A673 (cell line): ENCODE measurements around the gene CLEC3A.

Experiments
- CTCF ChIP-seq: fragments of 300-800, 200-600 bp; sonication (generic); conservative IDR thresholded peaks from 2 replicates; pipeline ENCODE4 v1.5.1; 2017; ENCODE audit warnings: low read depth, mild to moderate bottlenecking, antibody characterized with exemption, low read length, moderate library complexity, mixed read lengths
- EZH2 ChIP-seq: fragments of 200-600 bp; sonication (generic); IDR thresholded peaks from 2 replicates; pipeline ENCODE4 v1.6.1; 2017; ENCODE audit warnings: borderline replicate concordance, low read depth, mild to moderate bottlenecking, mixed read lengths, antibody characterized with exemption, low read length; ENCODE audit not compliant: poor library complexity, severe bottlenecking

DNA sequence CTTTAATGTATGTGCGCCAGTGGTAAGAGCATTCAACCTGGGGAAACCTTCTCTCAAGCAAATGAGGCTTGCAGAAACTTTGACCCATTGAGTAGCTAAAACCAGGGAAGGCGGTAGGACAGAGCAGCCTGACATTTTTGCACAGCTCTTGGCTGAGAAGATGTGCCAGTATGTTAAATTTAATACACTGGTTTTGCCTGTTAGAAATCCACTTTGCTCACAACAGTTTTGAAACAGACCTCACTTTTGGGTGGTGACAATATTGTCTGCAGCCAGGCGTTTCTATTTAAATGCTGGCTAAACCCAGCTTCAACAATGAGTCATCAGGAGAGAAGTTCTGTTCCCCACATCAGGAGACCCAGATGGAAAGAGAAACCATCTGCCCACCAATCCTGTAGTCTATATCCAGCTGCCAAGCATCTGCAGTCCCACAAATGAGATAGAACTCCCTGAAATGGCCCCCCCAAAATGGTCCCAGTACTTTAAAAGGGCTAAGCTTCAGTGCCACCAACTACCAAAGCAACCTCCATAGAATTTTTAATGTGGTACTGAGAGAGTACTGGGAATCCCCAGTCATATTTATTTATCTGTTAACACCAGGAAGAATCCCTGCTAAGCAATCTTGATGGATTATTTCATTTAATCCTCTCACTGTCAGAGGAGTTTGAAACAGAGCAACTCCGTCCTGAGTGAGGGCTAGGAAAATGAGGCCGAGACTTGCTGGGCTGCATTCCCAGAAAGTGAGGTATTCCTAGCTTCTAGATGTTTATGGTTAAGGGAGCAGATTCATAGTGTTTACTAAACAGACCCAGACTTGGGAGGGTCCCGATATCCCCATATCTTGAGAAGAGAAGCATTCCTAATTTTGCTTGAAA is 29.0 kb upstream of the CLEC3A start:
- no peak for TF ChIP-seq CTCF
- TF ChIP-seq EZH2 = no peak
